ENCODE results near the gene RAD51C.
"Not testable (repeated sequence)": the region's sequence is repeated elsewhere in the genome, so short reads cannot be mapped to it uniquely, and the experiment has no call there.

The RAD51C gene

DNA sequence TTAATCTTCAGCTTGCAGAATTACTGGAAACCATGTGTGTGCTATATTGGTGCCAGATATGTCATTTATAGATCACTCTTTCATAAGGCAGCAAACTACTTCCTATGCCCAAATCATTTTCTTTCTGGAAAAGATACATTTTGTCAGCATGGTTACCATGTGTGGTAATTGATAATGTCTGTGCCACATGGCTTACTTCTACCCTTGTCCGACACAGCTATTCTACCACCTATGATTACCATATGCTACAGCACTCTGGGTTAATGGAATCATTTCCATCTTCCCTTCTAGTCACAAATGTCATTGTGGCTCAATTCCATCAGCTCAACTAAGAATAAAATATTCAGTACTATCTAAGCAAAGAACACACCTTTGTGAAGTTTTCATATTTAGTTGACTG lies 55.3 kb downstream of the RAD51C start:
- no peak for DNase-seq

- DNase-seq, result not testable (repeated sequence)
Measured at GRCh38 chr17:58749627-58750026, 57.2 kb downstream of the RAD51C start.

GRCh38 chr17:58753026-58753425 lies 60.6 kb downstream of the RAD51C start:
- DNase-seq, result no peak

- DNase-seq, result no peak
Measured at GRCh38 chr17:58755269-58755576, 62.8 kb downstream of the RAD51C start.

GRCh38 chr17:58755577-58756245 lies 63.3 kb downstream of the RAD51C start, which contains the start of gene PPM1E:
TSS of gene PPM1E (plus strand) at chr17:58755854.
- DNase-seq, result peak; percentile 40

- no peak for DNase-seq
Measured at GRCh38 chr17:58756246-58757161, 64.1 kb downstream of the RAD51C start.

GRCh38 chr17:58757162-58757613 lies 64.8 kb downstream of the RAD51C start:
- DNase-seq, result no peak

DNA sequence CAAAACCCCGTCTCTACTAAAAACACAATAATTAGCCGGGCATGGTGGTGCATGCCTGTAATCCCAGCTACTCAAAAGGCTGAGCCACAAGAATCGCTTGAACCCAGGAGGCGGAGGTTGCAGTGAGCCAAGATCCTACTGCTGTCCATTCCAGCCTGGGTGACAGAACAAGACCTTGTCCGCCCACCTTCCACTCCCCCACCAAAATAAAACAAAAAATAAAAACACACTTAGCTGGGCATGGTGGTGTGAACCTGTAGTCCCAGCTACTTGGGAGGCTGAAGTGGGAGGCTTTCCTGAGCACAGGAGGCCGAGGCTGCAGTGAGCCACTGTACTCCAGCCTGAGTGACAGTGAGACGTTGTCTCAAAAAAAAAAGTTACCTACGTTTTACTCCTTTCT lies 66.5 kb downstream of the RAD51C start:
- DNase-seq, result no peak

- no peak for DNase-seq
Measured at GRCh38 chr17:58759522-58759921, 67.1 kb downstream of the RAD51C start.

DNA sequence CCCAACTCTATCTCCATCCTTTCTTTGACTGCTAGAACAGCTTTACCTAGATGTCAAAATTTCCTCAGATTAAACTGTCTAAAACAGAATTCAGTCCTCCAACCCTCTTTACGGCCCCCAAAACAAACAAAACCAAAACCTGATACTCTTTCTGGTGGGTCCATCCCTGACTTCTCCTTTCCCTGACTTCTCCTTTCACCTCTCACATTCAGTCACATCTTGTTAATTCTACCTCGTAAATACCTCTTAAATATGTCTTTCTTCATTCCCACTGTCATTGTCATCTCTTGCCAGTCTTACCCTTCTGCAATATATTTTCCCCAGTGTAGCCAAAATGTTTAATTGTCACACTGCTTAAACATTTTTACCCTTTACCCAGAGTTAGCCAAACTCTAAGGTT lies 67.8 kb downstream of the RAD51C start:
- no peak for DNase-seq

DNA sequence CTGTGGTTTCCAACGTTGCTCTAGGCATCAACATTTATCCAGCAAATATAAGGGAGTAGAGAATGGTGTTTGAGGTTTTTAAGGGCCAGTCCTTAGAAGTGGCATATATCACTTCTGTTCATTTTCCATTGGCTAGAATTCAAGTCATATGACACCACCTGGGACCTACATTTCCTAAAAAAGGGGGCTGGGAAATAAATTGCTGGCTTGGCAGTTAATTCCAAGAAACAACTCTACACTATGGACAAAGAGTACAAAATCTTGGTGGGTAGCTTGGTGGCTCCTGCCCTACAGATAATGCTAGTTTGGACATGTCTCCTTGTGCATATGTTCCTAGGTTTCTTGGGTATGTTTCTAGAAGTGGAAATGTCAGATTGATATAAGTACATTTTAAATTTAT lies 70.9 kb downstream of the RAD51C start:
- no peak for DNase-seq

DNA sequence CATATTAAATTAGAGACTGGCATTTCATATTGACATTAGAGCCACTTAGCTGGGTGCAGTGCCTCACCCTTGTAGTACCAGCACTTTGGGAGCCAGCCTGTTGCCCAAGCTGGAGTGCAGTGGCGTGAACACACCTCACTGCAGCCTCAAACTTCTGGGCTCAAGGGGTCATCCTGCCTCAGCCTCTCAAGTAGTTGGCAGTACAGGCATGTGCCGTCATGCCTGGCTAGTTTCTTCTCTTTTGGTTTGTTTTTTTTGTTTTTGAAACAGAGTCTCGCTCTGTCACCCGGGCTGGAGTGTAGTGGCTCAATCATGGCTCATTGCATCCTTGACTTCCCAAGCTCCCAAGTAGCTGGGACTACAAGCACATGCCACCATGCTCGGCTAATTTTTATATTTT lies 72.0 kb downstream of the RAD51C start:
- DNase-seq, result no peak

- DNase-seq, result not testable (repeated sequence)
Measured at GRCh38 chr17:58778482-58778881, 86.1 kb downstream of the RAD51C start.

GRCh38 chr17:58779446-58779845 lies 87.0 kb downstream of the RAD51C start:
- DNase-seq, result no peak

- DNase-seq, result no peak
Measured at GRCh38 chr17:58783380-58783779, 91.0 kb downstream of the RAD51C start.

DNA sequence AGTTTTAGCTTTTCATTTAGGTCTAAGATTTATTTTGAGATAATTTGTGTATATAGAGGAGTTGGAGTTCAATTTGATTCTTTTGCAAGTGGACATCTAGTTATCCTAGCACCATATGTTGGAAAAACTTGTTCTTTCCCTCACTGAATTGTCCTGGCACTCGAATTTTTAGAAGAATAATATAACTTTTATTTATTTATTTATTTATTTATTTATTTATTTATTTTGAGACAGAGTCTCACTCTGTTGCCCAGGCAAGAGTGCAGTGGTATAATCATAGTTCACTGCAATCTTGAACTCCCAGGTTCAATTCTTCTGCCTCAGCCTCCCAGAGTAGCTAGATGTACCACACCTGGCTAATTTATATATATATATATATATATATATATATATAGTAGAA lies 92.7 kb downstream of the RAD51C start:
- DNase-seq, result no peak

Measured in stimulated activated CD4-positive, alpha-beta T cell treated with anti-CD3 and anti-CD28 coated beads, Interleukin-1b, Interleukin-23, amount 100 ng/mL, for 48 hours (primary cell).